Trophoblast cell (in vitro differentiated cells and primary cell): ENCODE results near the gene RPF1.

Experiments
- DNase-seq, 2 donors: peaks; one replicate each; pipeline ENCODE4 v3.0.0-alpha.2; 2016
- H2AFZ ChIP-seq: 2 replicates; pipeline ENCODE4 v1.6.1; 2013; ENCODE audit warnings: low read length, moderate library complexity, mild to moderate bottlenecking; ENCODE audit not compliant: insufficient read depth, poor library complexity
- H2AK5ac ChIP-seq: 2 replicates; pipeline ENCODE4 v1.6.1; 2013; ENCODE audit warnings: mild to moderate bottlenecking, low read length
- H2BK120ac ChIP-seq: 2 replicates; pipeline ENCODE4 v1.6.1; 2013; ENCODE audit warnings: low read length, mild to moderate bottlenecking, moderate library complexity; ENCODE audit not compliant: insufficient read depth, poor library complexity
- H2BK12ac ChIP-seq: 2 replicates; pipeline ENCODE4 v1.6.1; 2013; ENCODE audit warnings: mild to moderate bottlenecking, low read length, moderate library complexity
- H2BK5ac ChIP-seq: 2 replicates; pipeline ENCODE4 v1.6.1; 2013; ENCODE audit warnings: low read length, low read depth, moderate library complexity, mild to moderate bottlenecking; ENCODE audit not compliant: poor library complexity
- H3K14ac ChIP-seq: 2 replicates; pipeline ENCODE4 v1.6.1; 2013; ENCODE audit warnings: mild to moderate bottlenecking, low read length
- H3K18ac ChIP-seq: 2 replicates; pipeline ENCODE4 v1.6.1; 2013; ENCODE audit warnings: mild to moderate bottlenecking, low read length
- H3K23ac ChIP-seq: 2 replicates; pipeline ENCODE4 v1.6.1; 2013; ENCODE audit warnings: low read length
- H3K27ac ChIP-seq: 2 replicates; pipeline ENCODE4 v1.5.1; 2013; ENCODE audit warnings: low read depth, mild to moderate bottlenecking, inconsistent platforms, low read length, moderate library complexity
- H3K27me3 ChIP-seq: 2 replicates; pipeline ENCODE4 v1.6.1; 2013; ENCODE audit warnings: inconsistent platforms, mild to moderate bottlenecking, low read length, moderate library complexity; ENCODE audit not compliant: insufficient read depth
- H3K36me3 ChIP-seq, 2 experiments: 1 replicate in 1 of 2; 2 replicates in 1 of 2; pipeline ENCODE4 v1.6.1; 2013; ENCODE audit warnings: low read length in 2 of 2, mild to moderate bottlenecking in 2 of 2, moderate library complexity in 1 of 2; ENCODE audit not compliant: insufficient read depth in 2 of 2, control insufficient read depth in 1 of 2
- H3K4ac ChIP-seq: 2 replicates; pipeline ENCODE4 v1.6.1; 2013; ENCODE audit warnings: low read depth, mild to moderate bottlenecking, low read length, moderate library complexity
- H3K4me1 ChIP-seq, 2 experiments: 1 replicate in 1 of 2; 2 replicates in 1 of 2; pipeline ENCODE4 v1.6.1; 2013; ENCODE audit warnings: low read length in 2 of 2, mild to moderate bottlenecking in 2 of 2, moderate library complexity in 1 of 2; ENCODE audit not compliant: insufficient read depth in 2 of 2, control insufficient read depth in 1 of 2
- H3K4me2 ChIP-seq: 2 replicates; pipeline ENCODE4 v1.6.1; 2013; ENCODE audit warnings: inconsistent platforms, mild to moderate bottlenecking, low read length, moderate library complexity
- H3K4me3 ChIP-seq: 2 replicates; pipeline ENCODE4 v1.5.1; 2013; ENCODE audit warnings: mild to moderate bottlenecking, low read depth, low read length, inconsistent platforms
- H3K79me1 ChIP-seq: one replicate; pipeline ENCODE4 v1.6.1; 2013; ENCODE audit warnings: low read length
- H3K79me2 ChIP-seq: 2 replicates; pipeline ENCODE4 v1.6.1; 2013; ENCODE audit warnings: low read length, mild to moderate bottlenecking; ENCODE audit not compliant: control insufficient read depth, insufficient read depth, poor library complexity
- H3K9ac ChIP-seq: 2 replicates; pipeline ENCODE4 v1.6.1; 2013; ENCODE audit warnings: mild to moderate bottlenecking, low read length
- H3K9me3 ChIP-seq: 2 replicates; pipeline ENCODE4 v1.6.1; 2013; ENCODE audit warnings: low read depth, mild to moderate bottlenecking, control low read depth, inconsistent platforms, low read length; ENCODE audit not compliant: insufficient read depth
- H4K12ac ChIP-seq: 2 replicates; pipeline ENCODE4 v1.6.1; 2013; ENCODE audit warnings: low read depth, mild to moderate bottlenecking, low read length, moderate library complexity
- H4K8ac ChIP-seq: 2 replicates; pipeline ENCODE4 v1.6.1; 2013; ENCODE audit warnings: low read depth, mild to moderate bottlenecking, low read length, moderate library complexity
- H4K91ac ChIP-seq: one replicate; pipeline ENCODE4 v1.6.1; 2013; ENCODE audit warnings: low read depth, mild to moderate bottlenecking, low read length, moderate library complexity
- WGBS: extraction: QIAGEN DNeasy Blood & Tissue Kit; methylation state at CpG from one replicate; pipeline ENCODE4 v1.1.7; 2013; ENCODE audit warnings: missing lambda C conversion rate; ENCODE audit not compliant: insufficient read length, insufficient coverage; ENCODE audit errors: extremely low coverage; 5-methylcytosine and 5-hydroxymethylcytosine counted together

The RPF1 gene

DNA sequence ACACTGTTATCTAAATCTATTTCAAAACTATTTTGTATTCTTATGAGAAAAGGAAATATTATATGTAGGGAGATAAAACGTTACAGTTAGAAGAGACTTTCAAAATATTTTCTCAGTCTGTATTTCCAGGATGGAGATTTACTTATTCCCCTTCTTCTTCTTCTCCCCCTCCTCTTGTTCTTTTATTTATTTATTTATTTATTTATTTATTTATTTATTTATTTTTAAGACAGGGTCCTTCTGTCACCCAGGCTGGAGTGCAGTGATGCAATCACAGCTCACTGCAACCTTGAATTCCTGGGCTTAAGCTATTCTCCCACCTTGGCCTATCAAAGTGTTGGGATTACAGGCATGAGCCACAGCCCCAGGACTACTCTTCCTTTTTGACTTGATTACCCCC, 2.8 kb upstream of the RPF1 start:
- no peak overlapping the region for H2BK12ac ChIP-seq
- H2BK5ac ChIP-seq: no peak overlapping the region
- no peak overlapping the region for H3K14ac ChIP-seq
- H3K27me3 ChIP-seq: no peaks in the 10 kb centered on the region
- H2AK5ac ChIP-seq: no peak overlapping the region
- H2AFZ ChIP-seq: no peak overlapping the region
- no peak overlapping the region for H4K12ac ChIP-seq
- no peak overlapping the region for H3K4me2 ChIP-seq
- H3K79me2 ChIP-seq: peaks cover 4% of the 10 kb centered on the region
- H2BK120ac ChIP-seq: no peak overlapping the region
- no peak overlapping the region for H3K27ac ChIP-seq
- peaks cover 0 to under 1% of the 10 kb centered on the region in 2 experiments for H3K36me3 ChIP-seq
- H3K4me3 ChIP-seq: no peak overlapping the region
- H3K79me1 ChIP-seq: peaks cover 5% of the 10 kb centered on the region
- no peak overlapping the region for H3K4ac ChIP-seq
- H4K91ac ChIP-seq: no peak overlapping the region
- no peak overlapping the region for H3K23ac ChIP-seq
- peaks cover 0 to 2% of the 10 kb centered on the region in 2 experiments for H3K4me1 ChIP-seq
- H3K18ac ChIP-seq: no peak overlapping the region
- H3K9ac ChIP-seq: no peak overlapping the region
- no peak for DNase-seq
- peaks cover 2% of the 10 kb centered on the region for H3K9me3 ChIP-seq
- WGBS: no CpG with 5 or more reads among the region's 1 CpG
- no peak overlapping the region for H4K8ac ChIP-seq

DNA sequence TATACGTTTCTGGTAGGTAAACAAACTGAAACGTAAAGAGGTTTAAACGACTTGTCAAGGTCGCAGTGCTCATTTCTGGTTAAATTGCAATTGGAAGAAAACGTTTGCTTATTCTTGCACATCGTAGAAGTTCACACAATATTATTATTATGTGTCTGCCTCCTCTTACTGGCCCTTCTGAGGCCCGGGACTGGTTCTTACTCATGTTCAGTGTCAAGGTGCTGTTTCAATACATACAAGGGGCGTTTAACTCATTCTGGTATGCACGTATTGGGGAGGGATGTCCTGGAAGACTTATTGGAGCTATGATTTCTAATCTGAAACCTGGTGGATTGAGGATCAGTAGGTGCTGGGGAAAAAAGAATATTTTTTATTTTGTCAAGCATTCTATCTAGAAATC, 932 bp downstream of the RPF1 start:
- peaks cover 4% of the 10 kb centered on the region for H3K79me2 ChIP-seq
- no peak overlapping the region for H4K12ac ChIP-seq
- peaks cover 5% of the 10 kb centered on the region for H3K79me1 ChIP-seq
- H3K27ac ChIP-seq: no peak overlapping the region
- no peak overlapping the region for H4K91ac ChIP-seq
- H3K4me3 ChIP-seq: no peak overlapping the region
- no CpG with 5 or more reads among the region's 9 CpGs for WGBS
- H2BK12ac ChIP-seq: no peak overlapping the region
- H3K23ac ChIP-seq: no peak overlapping the region
- no peak overlapping the region for H3K14ac ChIP-seq
- H4K8ac ChIP-seq: no peak overlapping the region
- peak overlapping the region; percentile 84 for H3K4me2 ChIP-seq
- no peak overlapping the region for H3K18ac ChIP-seq
- H3K4me1 ChIP-seq: peaks cover 0 to 2% of the 10 kb centered on the region in 2 experiments
- H3K9ac ChIP-seq: peak overlapping the region; percentile 23
- H3K4ac ChIP-seq: no peak overlapping the region
- no peak for DNase-seq
- peaks cover 3 to 8% of the 10 kb centered on the region in 2 experiments for H3K36me3 ChIP-seq
- H2AK5ac ChIP-seq: no peak overlapping the region
- H2AFZ ChIP-seq: no peak overlapping the region
- no peaks in the 10 kb centered on the region for H3K27me3 ChIP-seq
- H2BK120ac ChIP-seq: no peak overlapping the region
- H3K9me3 ChIP-seq: peaks cover 2% of the 10 kb centered on the region
- no peak overlapping the region for H2BK5ac ChIP-seq

DNA sequence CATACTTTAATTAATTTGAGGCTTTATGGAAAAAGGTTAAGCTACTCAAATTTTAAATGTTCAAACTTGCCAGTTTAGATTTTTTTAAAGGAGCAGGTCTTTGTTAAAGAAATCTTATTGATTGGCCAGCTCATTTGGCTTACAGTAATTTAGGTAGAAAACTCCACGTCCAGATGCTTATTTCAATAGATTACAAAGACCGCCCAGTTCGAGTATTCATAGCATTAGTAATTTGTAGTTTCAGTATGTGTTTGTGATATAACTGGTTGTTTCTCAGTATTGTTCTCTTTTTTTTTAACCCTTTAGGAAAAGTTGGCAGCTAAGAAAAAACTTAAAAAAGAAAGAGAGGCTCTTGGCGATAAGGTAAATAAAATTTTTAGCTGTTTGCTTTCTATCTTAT, 1.6 kb downstream of the RPF1 start:
- Histone ChIP-seq H2AFZ (no peak overlapping the region), H4K91ac (no peak overlapping the region), H3K9me3 (peaks cover 2% of the 10 kb centered on the region), H3K18ac (no peak overlapping the region), H3K36me3 (peaks cover 5 to 9% of the 10 kb centered on the region in 2 experiments), H3K79me1 (peaks cover 5% of the 10 kb centered on the region), H3K27ac (no peak overlapping the region), H3K4me3 (no peak overlapping the region), H4K8ac (no peak overlapping the region), H3K4ac (no peak overlapping the region), H3K27me3 (no peaks in the 10 kb centered on the region), H2AK5ac (no peak overlapping the region), H2BK120ac (no peak overlapping the region), H4K12ac (no peak overlapping the region), H3K4me2 (no peak overlapping the region), H3K4me1 (peaks cover 0 to 2% of the 10 kb centered on the region in 2 experiments), H2BK12ac (no peak overlapping the region), H3K9ac (no peak overlapping the region), H3K14ac (no peak overlapping the region), H3K79me2 (peaks cover 4% of the 10 kb centered on the region), H2BK5ac (no peak overlapping the region), H3K23ac (no peak overlapping the region)
- no CpG with 5 or more reads among the region's 4 CpGs for WGBS
- DNase-seq: no peak

DNA sequence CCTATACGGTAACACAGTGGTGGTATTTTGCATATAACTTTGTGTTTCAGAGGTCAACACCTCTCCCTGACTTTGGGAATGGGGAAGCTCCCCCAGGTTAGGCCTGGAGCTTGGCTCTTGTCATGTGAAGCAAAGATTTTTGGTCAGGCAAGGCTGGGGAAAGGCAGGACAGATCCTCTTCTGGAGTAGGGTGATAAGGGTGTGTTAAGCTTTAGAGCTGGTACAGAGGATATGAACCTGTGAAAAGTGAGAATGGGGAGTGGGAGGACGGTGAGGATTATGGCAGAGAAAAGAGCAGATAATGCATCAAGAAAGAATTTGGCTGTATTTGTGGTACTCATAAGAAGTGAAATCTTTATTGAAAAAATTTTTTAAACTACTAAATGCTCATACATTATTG, 2.3 kb downstream of the RPF1 start:
- WGBS: no CpG with 5 or more reads among the region's 2 CpGs
- H4K12ac ChIP-seq: no peak overlapping the region
- H4K91ac ChIP-seq: no peak overlapping the region
- DNase-seq: no peak
- H2AK5ac ChIP-seq: no peak overlapping the region
- peaks cover 5 to 9% of the 10 kb centered on the region in 2 experiments for H3K36me3 ChIP-seq
- H3K18ac ChIP-seq: no peak overlapping the region
- H4K8ac ChIP-seq: no peak overlapping the region
- H3K4ac ChIP-seq: no peak overlapping the region
- no peak overlapping the region for H3K23ac ChIP-seq
- H3K27me3 ChIP-seq: no peaks in the 10 kb centered on the region
- no peak overlapping the region for H3K14ac ChIP-seq
- no peak overlapping the region for H3K4me3 ChIP-seq
- H3K4me2 ChIP-seq: peak overlapping the region; percentile 10
- H3K9ac ChIP-seq: peak overlapping the region; percentile 45
- peaks cover 5% of the 10 kb centered on the region for H3K79me1 ChIP-seq
- H3K27ac ChIP-seq: no peak overlapping the region
- peaks cover 4% of the 10 kb centered on the region for H3K79me2 ChIP-seq
- H3K9me3 ChIP-seq: peaks cover 2% of the 10 kb centered on the region
- no peak overlapping the region for H2BK5ac ChIP-seq
- no peak overlapping the region for H2AFZ ChIP-seq
- H2BK12ac ChIP-seq: no peak overlapping the region
- peaks cover 0 to 2% of the 10 kb centered on the region in 2 experiments for H3K4me1 ChIP-seq
- H2BK120ac ChIP-seq: no peak overlapping the region
